Cortex of kidney (tissue), 1 donor: ENCODE data around the gene DNAJA2.
"Not testable (repeated sequence)": the region's sequence is repeated elsewhere in the genome, so short reads cannot be mapped to it uniquely, and the experiment has no call there.

Experiments
- DNase-seq: peaks from one replicate; lab custom pipeline; 2025; lab: John Stamatoyannopoulos, UW

The DNAJA2 gene

GRCh38 chr16:46975165-46975564, 1.7 kb upstream of the DNAJA2 start:
- DNase-seq = no peak

DNA sequence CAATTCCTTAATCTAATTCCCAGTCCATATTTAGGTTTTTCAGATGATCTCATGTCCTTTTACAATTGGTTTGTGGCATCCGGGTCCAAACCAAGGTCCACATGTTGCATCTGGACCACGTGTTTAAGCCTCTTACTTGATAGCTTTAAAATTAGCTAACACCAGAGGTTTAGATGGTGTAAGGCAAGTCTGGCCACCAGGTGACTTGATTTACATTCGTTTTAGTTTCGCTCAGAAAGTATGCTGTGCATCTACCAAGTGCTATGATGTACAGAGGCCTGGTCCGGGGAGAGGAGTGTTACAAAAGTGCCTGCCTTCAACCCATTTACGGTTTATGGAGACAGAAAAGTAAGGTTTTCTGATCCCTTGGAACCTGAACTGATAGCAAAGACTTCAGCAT, 878 bp upstream of the DNAJA2 start:
- no peak for DNase-seq

DNA sequence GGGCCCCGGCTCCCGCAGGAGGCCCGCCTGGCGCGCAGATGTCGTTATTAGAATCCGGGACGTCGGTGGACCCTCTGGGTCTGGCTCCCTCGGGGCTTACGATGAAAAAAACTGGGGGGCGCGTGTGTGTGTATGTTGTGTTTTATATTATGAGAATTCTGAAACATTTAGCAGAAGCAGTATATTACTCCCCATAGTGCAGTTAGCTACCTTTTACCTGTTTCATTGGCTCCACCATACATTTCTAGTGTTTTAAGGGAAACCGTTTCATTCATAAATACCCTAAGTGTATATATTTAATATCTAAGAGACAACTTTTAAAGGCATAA, 486 bp upstream of the DNAJA2 start:
- no peak for DNase-seq

- DNase-seq = no peak
Observed at GRCh38 chr16:46972429-46973206, 856 bp downstream of the DNAJA2 start.

DNA sequence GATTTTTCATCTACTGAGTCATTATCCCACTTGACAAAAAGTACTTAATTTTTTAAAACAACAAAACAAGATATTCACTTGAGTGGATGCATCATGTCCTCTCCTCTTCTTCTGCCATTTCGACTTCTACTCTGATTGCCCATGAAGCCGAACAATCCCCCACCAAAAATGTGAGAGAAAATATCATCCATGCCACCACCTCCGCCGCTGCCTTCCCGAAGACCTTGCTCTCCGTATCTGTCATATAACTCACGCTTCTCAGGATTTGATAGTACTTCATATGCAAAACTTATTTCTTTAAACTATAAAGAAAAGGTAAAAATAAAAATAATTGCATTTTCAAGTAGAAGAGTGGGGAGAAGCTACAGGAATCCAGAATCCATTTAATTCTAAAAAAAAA, 2.2 kb downstream of the DNAJA2 start:
- no peak for DNase-seq

- no peak for DNase-seq
Observed at GRCh38 chr16:46970089-46970488, 3.4 kb downstream of the DNAJA2 start.

- DNase-seq = no peak
Observed at GRCh38 chr16:46968063-46968435, 5.4 kb downstream of the DNAJA2 start.

GRCh38 chr16:46962629-46963028, 10.8 kb downstream of the DNAJA2 start:
- no peak for DNase-seq

DNA sequence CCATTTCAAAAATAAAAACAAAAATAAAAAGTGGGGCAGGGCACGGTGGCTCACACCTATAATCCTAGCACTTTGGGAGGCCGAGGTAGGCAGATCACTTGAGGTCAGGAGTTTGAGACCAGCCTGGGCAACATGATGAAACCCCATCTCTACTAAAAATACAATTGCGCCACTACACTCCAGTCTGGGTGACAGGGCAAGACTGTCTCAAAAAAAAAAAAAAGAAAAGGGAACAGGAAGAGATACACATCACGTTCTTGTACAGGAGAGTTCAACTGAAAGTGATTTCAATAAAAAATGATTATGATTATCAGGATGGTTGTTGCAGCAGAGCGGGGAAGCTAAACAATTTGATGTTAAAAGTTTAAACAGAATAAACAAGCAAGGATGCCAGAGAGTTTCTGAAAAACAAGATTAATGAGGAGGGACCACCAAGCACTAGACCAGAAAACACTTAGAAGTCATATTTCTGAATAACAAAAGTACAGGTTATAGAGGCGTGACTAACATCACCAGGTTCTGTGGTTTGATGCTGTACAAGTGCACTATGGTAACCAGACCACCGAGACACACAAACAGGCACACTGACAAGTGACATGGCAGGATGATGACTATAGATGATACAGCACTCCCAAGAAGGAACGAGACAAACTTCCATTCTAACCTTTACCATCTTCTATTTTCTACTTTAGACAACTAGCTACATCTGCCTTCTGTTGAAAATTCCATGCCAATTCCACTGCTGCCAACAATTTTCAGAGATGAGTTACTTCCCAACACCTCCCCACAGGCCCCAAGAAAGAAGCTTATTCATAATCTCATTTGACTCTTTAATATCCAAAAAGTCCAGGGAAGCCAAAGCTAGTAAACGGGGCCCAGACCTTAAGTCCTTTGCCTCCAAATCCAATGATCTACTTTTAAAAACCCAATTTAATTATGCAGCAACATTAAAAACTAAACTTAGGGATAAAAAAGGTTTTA, 11.8 kb downstream of the DNAJA2 start:
- no peak for DNase-seq

DNA sequence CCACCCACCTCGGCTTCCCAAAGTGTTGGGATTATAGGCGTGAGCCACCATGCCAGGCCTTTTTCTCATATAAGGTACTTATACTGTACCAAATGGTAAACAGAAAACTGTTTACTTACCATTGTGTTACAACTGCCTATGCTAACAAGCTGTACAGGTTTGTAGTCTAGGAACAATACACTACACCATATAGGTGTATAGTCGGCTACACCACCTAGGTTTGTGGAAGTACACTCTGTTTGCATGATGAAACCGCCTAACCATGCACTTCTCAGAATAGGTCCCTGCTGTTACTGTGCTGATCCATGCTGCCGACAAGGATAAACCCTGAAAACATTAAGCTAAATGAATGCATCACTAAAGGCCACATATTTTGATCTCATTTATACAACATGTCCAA, 18.9 kb downstream of the DNAJA2 start:
- DNase-seq = no peak

DNA sequence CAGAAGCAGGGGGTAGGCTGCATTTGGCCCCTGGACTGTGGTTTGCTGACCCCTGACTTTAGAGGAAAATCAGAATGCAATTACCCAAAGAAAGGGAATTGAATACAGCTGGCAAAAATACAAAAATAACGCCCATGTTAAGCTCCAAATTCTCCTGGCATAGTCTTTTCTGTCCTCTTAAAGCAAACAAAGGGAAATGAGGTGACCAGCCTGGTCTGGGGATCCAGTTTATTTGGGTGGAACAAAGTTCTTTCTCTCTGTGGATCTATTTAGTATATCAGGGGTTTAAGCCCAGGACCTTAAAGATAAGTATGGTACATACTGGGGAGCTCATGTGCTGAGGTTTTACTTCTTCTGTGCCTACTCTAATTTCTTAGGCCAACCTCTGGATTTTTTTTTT, 23.5 kb downstream of the DNAJA2 start:
- DNase-seq = no peak

DNA sequence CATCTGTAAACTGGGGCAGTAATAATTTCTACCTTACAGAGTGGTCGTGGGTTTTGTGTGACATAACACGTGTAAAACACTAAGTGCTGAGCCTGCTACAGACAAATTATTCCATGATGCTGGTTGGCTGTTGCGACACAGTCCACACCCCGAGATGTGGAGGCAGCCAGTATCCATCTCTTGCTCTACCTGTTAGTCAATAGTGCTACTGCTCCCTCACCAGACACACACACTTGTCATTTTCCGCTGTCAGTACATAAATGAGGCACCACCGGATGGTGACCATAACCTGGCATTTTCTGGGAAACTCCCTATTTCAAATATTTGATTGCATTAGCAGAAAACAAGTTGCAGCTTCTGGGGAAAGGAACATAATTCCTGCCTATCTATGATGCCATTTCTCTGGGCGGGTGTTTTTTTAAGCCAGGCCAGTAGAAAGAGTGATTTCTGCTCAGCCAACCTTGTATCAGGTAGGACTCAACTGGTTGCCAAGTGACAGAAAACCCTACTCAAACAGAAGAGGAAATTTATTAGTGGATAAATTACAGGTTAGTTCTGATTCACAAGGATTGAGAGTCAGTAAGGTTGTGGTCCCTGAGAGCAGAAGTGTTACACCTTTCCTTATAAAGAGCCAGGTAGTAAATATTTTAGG, 24.1 kb downstream of the DNAJA2 start:
- DNase-seq = no peak

- DNase-seq = no peak
Observed at GRCh38 chr16:46948548-46949166, 24.8 kb downstream of the DNAJA2 start.

DNA sequence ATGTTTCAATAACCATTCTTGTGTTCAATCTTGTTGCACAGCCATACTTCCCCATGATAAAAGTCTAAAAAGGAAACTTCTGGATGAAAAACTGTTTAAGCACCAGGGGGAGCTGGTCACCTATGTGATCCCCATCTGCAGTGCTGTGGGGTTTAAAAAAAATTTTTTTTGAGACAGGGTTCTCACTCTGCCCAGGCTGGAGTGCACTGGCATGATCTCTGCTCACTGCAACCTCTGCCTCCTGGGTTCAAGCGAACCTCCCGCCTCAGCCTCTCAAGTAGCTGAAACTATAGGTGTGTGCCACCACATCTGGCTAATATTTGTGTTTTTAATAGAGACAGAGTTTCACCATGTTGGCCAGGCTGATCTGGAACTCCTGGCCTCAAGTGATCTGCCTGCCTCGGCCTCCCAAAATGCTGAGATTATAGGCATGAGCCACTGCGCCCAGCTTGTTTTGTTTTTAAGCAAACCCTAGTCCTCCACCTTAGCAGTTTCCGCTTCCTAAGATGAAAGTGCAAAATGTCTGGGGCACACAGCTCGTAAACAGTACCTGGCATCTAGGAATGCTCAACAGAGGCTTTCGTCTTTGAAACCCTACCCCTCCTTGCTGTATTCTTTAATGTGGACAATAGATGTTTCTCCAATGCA, 25.4 kb downstream of the DNAJA2 start:
- DNase-seq = no peak

DNA sequence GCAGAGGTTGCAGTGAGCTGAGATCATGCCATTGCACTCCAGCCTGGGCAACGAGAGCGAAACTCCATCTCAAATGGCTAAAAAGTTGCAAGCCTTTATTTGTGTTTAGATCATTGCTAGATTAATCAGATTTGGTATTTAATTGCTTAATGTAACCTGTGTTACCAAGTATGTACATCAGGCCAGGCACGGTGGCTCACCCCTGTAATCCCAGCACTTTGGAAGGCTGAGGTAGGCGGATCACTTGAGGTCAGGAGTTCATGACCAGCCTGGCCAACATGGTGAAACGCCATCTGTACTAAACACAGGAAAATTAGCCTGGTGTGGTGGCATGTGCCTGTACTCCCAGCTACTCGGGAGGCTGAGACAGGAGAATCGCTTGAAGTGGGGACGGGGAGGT, 28.8 kb downstream of the DNAJA2 start:
- not testable (repeated sequence) for DNase-seq

DNA sequence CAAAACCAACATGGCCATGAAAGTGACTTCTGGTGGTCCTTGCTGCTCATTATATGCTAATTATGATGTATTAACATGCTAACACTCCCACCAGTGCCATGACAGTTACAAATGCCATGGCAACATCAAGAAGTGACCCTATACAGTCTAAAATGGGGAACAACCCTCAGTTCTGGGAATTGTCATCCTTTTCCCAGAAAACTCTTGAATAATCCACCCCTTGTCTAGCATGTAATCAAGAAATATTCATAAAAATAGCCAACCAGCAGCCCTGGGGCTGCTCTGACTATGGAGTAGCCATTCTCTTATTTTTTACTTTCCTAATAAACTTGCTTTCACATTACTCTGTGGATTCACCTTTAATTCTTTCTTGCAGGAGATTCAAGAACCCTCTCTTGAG, 35.9 kb downstream of the DNAJA2 start:
- no peak for DNase-seq

GRCh38 chr16:46932802-46933201, 40.7 kb downstream of the DNAJA2 start:
- no peak for DNase-seq

DNA sequence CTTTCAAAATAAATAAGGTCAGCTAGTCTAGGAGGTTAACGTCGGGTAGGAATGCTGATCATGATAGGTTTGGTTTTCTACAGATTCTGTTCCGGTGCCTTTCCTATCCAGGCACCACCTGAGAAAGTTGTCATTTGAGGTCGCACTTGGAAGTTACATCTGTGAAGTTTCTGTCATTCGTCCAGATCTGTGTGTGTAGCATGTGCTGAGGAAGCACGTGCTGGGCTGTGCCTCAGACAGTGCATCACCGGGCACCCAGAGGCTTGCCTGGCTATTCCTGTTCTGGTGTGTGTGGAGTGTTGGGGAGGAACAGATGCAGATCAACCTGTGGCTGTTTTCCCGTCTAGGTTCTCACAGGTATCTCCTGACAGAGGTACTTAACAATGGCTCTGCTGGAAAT, 42.6 kb downstream of the DNAJA2 start:
- no peak for DNase-seq

DNA sequence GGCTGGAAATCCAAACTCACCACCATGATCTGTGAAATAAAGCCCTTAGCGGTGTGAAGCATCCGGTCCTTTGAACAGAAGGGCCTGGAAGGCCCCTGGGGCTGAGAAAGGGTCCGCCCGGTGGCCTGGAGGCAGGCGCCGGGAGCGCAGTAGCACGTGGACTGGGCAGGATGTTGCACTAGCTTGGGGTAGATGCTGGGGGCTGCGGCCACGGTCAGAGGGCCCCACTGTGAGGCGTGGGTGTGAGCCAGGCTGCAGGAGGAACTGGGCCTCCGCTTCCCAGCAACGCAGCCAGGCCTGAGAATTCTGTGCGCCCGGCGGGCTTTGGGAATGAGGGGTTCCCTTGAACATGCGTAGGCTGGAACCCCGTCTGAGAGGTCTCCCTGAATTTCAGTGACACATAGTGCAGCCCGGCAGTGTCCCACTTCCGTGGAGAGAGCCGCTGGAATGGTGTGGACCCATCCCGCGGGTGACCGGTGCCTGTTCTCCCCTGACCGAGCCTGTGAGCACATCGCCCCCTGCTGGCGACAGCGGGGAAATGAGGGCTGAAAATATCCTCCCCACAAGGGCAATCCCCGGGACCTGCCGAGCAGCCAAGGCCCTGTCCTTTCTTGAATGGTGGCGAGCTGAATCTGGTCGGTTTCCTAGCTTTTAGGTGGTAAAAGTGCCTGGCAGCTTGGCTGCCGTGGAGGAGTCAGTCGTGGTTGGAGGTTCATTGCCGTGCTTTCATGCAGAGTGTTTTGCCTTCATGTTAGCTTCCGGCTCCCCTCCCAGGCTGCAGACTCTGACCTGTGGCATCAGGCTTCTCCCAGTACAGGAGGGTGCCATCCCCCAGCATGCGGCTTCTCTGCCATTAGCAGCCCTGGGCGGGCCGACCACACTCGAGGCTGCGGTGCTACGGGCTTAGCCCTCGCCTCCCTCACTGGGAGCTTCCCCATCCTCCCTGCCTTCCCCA, 43.8 kb downstream of the DNAJA2 start:
- DNase-seq = no peak

GRCh38 chr16:46928811-46929210, 44.7 kb downstream of the DNAJA2 start:
- no peak for DNase-seq

- no peak for DNase-seq
Observed at GRCh38 chr16:46927273-46927672, 46.2 kb downstream of the DNAJA2 start.
